Left lung (tissue), 10 donors: ENCODE data around the gene C12orf50. TPM values are rescaled to one million over a fixed set of nuclear protein-coding genes. Genes with fewer than 3 reads are reported as not detected.

Experiments used
- ATAC-seq: fragments of 200-7000 bp; cut with Tn5 transposase; one replicate; pipeline ENCODE4 v1.9.1; 2020; ENCODE audit warnings: moderate library complexity
- DNase-seq, 4 donors: peaks; one replicate each; pipeline ENCODE4 v3.0.0-alpha.2; 2013 to 2020
- H3K27ac ChIP-seq, 2 donors: fragments of 200-600 bp; sonication (generic) in 1 of 2; one replicate each; pipeline versions ENCODE4 v1.5.0 to v1.8.0; 2020 to 2021
- H3K27me3 ChIP-seq, 2 donors: fragments of 200-600 bp; sonication (generic) in 1 of 2; one replicate each; pipeline versions ENCODE4 v1.5.0 to v1.8.0; 2020 to 2021
- H3K36me3 ChIP-seq, 2 donors: fragments of 200-600 bp; sonication (generic) in 1 of 2; one replicate each; pipeline versions ENCODE4 v1.5.0 to v1.8.0; 2020 to 2021
- H3K4me1 ChIP-seq, 2 donors: fragments of 200-600 bp; one replicate each; pipeline ENCODE4 v1.8.0; 2021
- H3K4me3 ChIP-seq, 2 donors: fragments of 200-600 bp; sonication (generic) in 1 of 2; one replicate each; pipeline versions ENCODE4 v1.5.0 to v1.8.0; 2020 to 2021; ENCODE audit warnings: mild to moderate bottlenecking in 1 of 2
- H3K9me3 ChIP-seq, 2 donors: fragments of 200-600 bp; sonication (generic) in 1 of 2; one replicate each; pipeline versions ENCODE4 v1.5.0 to v1.8.0; 2020 to 2021
- intact Hi-C, 2 donors: fragments of 100-400 bp; cut with DNase I; formaldehyde crosslinking; loops; one replicate each; pipeline versions ENCODE4 v1.11.2 to v1.14.2; 2022
- polyA plus RNA-seq, 6 donors: library from polyadenylated mRNA; unstranded; fragments of 120-200 nt; gene quantifications; one replicate each; pipeline ENCODE4 v1.2.1, GENCODE V29; 2013; ENCODE audit not compliant: insufficient read length in 6 of 6
- total RNA-seq, 2 donors: library from RNA; stranded (reverse); fragmentation: NEBNext Ultra II Directional; extraction: Animal tissue kit (Norgen Biotek cat#: 25700); gene quantifications; one replicate each; pipeline ENCODE4 v1.2.1, GENCODE V29; 2021
- TF ChIP-seq, protein P1 (sequence below), 2 donors: fragments of 200-600 bp; sonication (generic) in 1 of 2; IDR thresholded peaks; one replicate each; pipeline versions ENCODE4 v1.5.0 to v1.8.0; 2021; ENCODE audit warnings: antibody characterized with exemption in 2 of 2
- donor health status: DM: no; HTN: yes; CAD: no.
- donor health status: DM: no; HTN: no; CAD: no.

Gene C12orf50
- total and polyA plus RNA-seq, 8 donors, result 0.12 to 0.65 (median 0.53) TPM; not detected in 1

DNA sequence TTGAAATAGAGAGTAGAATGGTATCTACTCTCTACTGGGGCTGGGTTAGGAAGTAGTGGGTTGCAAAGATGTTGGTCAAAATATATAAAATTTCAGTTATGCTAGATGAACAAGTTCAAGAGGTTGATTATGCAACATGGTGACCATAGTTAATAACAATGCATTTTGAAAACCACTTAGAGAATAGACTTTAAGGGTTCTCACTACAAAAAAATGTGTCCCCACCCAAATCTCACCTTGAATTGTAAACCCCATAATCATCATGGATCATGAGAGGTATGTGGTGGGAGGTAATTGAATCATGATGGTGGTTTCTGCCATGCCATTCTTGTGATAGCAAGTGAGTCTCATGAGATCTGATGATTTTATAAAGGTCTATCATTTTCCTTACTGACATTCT, 94.0 kb downstream of the C12orf50 start:
- no peak overlapping the region for H3K4me3 ChIP-seq
- H3K9me3 ChIP-seq, result peaks cover 0 to 2% of the 10 kb centered on the region in 2 donors
- no peaks in the 10 kb centered on the region for H3K27me3 ChIP-seq
- no peaks in the 10 kb centered on the region for H3K36me3 ChIP-seq
- intact Hi-C loops, result no loop called here
- TF ChIP-seq, protein P1, sequence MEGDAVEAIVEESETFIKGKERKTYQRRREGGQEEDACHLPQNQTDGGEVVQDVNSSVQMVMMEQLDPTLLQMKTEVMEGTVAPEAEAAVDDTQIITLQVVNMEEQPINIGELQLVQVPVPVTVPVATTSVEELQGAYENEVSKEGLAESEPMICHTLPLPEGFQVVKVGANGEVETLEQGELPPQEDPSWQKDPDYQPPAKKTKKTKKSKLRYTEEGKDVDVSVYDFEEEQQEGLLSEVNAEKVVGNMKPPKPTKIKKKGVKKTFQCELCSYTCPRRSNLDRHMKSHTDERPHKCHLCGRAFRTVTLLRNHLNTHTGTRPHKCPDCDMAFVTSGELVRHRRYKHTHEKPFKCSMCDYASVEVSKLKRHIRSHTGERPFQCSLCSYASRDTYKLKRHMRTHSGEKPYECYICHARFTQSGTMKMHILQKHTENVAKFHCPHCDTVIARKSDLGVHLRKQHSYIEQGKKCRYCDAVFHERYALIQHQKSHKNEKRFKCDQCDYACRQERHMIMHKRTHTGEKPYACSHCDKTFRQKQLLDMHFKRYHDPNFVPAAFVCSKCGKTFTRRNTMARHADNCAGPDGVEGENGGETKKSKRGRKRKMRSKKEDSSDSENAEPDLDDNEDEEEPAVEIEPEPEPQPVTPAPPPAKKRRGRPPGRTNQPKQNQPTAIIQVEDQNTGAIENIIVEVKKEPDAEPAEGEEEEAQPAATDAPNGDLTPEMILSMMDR (IDR thresholded peaks at IDR 0.05), result no peak
- no peak overlapping the region for H3K27ac ChIP-seq
- H3K4me1 ChIP-seq, result no peaks in the 10 kb centered on the region
- DNase-seq (no peak), ATAC-seq (no peak)

DNA sequence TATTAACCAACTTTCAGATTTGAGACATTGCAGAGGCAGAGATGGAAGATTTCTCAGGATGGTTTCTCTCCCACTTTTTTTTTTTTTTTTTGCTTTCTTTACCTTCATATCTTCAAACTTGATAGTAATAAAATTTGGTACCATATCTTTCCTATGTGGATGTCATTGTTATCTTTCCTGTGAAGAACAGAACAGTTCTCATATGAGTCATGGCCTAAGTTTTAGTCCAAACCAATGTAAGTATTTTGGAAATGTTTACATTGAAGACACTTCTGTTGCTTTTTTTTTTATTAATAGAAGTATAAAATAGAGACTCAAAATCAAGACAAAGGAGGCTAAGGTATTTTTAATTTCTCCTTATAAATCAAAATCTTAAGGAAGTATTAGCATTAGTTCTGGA, 95.2 kb downstream of the C12orf50 start:
- no peak for ATAC-seq
- Histone ChIP-seq H3K4me3 (no peak overlapping the region), H3K27ac (no peak overlapping the region), H3K27me3 (no peaks in the 10 kb centered on the region), H3K36me3 (no peaks in the 10 kb centered on the region), H3K9me3 (peaks cover 0 to 2% of the 10 kb centered on the region in 2 donors), H3K4me1 (no peaks in the 10 kb centered on the region)
- intact Hi-C loops, result no loop called here
- DNase-seq, result no peak
- TF ChIP-seq, protein P1 (IDR thresholded peaks at IDR 0.05), result no peak

DNA sequence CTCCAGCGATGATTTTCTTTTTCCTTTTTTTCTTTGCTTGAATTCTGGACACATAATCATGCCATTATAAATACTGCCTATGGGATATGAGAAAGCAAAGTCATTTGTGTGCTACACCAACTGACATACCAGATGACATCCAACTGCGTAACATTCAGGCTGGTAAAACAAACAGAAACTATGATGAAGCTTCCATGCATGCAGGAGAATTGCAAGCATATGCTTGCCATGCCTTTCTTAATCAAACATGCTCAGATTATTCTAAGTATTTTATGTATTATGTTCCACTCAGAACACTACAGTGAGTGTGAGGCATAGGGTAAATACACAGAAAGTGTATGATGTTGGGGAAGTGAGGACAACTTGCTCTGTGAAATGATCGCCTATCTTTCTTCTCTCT, 97.4 kb downstream of the C12orf50 start:
- Histone ChIP-seq H3K4me3 (no peak overlapping the region), H3K27me3 (no peaks in the 10 kb centered on the region), H3K9me3 (peaks cover 0 to 2% of the 10 kb centered on the region in 2 donors), H3K4me1 (no peaks in the 10 kb centered on the region), H3K27ac (no peak overlapping the region), H3K36me3 (no peaks in the 10 kb centered on the region)
- DNase-seq (no peak), ATAC-seq (no peak)
- TF ChIP-seq, protein P1 (IDR thresholded peaks at IDR 0.05), result no peak
- intact Hi-C loops, result no loop called here

DNA sequence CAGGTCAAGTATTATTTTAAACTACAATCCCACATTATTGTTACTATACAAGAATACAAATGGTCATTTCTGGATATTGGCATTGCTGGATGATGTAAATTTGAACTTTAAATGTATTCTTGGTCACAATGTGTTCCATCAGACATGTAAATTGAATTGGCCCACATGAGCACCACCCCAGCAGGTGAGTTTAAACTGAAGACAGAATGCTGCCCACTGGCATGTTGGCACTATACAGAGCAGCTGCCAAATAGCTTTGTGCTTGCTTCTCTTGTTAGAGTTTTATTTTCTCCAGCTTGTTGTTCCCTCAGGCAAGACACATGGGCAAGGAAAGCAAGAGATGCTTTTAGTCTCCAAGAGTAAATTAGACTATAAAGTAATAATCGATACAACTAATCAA, 98.6 kb downstream of the C12orf50 start:
- TF ChIP-seq, protein P1 (IDR thresholded peaks at IDR 0.05), result no peak
- no peaks in the 10 kb centered on the region for H3K36me3 ChIP-seq
- H3K4me1 ChIP-seq, result no peaks in the 10 kb centered on the region
- H3K27ac ChIP-seq, result no peak overlapping the region
- no peak for ATAC-seq
- H3K27me3 ChIP-seq, result no peaks in the 10 kb centered on the region
- H3K4me3 ChIP-seq, result no peak overlapping the region
- peaks cover 0 to 2% of the 10 kb centered on the region in 2 donors for H3K9me3 ChIP-seq
- no peak for DNase-seq
- intact Hi-C loops, result no loop called here

Other genes with a start within 250 kb of the C12orf50 start
- 10 to 100 TPM; 10.8 to 12.3 TPM for gene CEP290, start 112.7 kb upstream of the C12orf50 start, total RNA-seq
- gene CEP290, start 112.7 kb upstream of the C12orf50 start, polyA plus RNA-seq, result 10 to 100 TPM; 25.1 to 36.4 (median 33.5) TPM
- 10 to 100 TPM; 27.5 to 34.4 TPM for gene TMTC3, start 112.9 kb upstream of the C12orf50 start, total RNA-seq
- gene TMTC3, start 112.9 kb upstream of the C12orf50 start, polyA plus RNA-seq, result 10 to 100 TPM; 23.2 to 28.5 (median 25.1) TPM